DND-41 (cell line): Measurements from ENCODE around the gene CNST.

Experiments used
- EZH2 ChIP-seq: IDR thresholded peaks from 3 replicates; pipeline ENCODE4 v1.6.1; 2012; ENCODE audit warnings: borderline replicate concordance, low read depth, mild to moderate bottlenecking, moderate library complexity, low read length, inconsistent platforms; ENCODE audit not compliant: severe bottlenecking
- TF ChIP-seq, protein P1 (sequence below): IDR thresholded peaks from 2 replicates; pipeline ENCODE4 v1.5.1; 2012; ENCODE audit warnings: borderline replicate concordance, low read length, moderate library complexity, mild to moderate bottlenecking; ENCODE audit not compliant: poor library complexity, severe bottlenecking; ENCODE audit errors: extremely low read depth

GRCh38 chr1:246576709-246577032, 10.4 kb downstream of the CNST start:
- TF ChIP-seq, protein P1, sequence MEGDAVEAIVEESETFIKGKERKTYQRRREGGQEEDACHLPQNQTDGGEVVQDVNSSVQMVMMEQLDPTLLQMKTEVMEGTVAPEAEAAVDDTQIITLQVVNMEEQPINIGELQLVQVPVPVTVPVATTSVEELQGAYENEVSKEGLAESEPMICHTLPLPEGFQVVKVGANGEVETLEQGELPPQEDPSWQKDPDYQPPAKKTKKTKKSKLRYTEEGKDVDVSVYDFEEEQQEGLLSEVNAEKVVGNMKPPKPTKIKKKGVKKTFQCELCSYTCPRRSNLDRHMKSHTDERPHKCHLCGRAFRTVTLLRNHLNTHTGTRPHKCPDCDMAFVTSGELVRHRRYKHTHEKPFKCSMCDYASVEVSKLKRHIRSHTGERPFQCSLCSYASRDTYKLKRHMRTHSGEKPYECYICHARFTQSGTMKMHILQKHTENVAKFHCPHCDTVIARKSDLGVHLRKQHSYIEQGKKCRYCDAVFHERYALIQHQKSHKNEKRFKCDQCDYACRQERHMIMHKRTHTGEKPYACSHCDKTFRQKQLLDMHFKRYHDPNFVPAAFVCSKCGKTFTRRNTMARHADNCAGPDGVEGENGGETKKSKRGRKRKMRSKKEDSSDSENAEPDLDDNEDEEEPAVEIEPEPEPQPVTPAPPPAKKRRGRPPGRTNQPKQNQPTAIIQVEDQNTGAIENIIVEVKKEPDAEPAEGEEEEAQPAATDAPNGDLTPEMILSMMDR, result no peak
- TF ChIP-seq EZH2, result no peak
